ENCODE data around the gene THEM5.

Gene THEM5

GRCh38 chr1:151839457-151840403 is 13.8 kb downstream of the THEM5 start, which contains the start of gene C2CD4D:
C2CD4D (minus strand) TSS chr1:151839820; CDS start chr1:151838989, 831 bp downstream.
- DNase-seq (ENCODE audit: low read depth in 2 of 2) = peak; percentile 51 to 66

GRCh38 chr1:151839082-151839412 is 14.5 kb downstream of the THEM5 start:
- no peak for DNase-seq (ENCODE audit: low read depth in 2 of 2)

DNA sequence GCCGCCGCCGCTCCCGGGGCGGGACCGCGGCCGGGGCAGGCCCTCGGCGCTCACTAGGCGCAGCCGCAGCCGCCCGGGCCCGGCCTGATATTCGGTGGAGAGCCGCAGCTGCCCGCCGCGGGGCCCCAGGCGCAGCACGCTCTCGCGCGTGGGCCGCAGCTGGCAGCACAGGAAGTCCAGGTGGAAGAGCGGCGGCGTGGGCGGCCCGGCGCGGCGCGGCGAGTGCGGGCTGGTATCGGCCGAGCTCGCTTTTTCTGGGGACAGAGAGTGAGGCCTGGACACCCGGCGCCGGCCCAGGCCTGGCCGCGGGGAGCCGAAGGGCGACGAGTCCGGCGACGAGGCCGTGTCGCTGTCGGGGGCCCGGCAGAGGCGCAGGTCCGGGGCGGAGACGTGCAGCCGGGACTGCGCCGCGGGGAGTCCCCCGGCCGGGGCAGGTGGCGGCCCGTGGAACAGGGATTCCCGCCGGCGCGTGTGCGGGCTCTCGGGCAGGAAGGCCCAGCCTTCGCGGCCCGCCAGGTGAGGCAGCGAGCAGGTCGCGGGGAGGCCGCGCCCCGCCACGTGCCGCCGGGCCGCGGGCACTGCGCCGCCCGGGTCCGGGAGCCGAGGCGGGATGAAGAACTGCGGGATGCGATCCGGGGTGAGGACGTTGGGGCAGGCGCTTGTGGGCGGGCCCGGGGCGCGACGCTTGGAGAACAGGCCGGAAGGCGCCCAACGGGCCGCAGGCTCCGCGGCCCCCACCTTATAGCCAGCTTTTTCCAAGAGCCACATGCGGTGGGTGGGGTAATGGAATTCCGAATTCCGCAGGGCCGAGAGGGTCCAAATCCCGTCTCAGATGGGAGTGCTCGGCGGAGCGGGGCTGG is 15.1 kb downstream of the THEM5 start:
- DNase-seq (ENCODE audit: low read depth in 2 of 2) = no peak

GRCh38 chr1:151837884-151838221 is 15.7 kb downstream of the THEM5 start:
- no peak for DNase-seq (ENCODE audit: low read depth in 2 of 2)

- DNase-seq (ENCODE audit: low read depth in 2 of 2) = no peak
Observed at GRCh38 chr1:151837197-151837596, 16.3 kb downstream of the THEM5 start.

DNA sequence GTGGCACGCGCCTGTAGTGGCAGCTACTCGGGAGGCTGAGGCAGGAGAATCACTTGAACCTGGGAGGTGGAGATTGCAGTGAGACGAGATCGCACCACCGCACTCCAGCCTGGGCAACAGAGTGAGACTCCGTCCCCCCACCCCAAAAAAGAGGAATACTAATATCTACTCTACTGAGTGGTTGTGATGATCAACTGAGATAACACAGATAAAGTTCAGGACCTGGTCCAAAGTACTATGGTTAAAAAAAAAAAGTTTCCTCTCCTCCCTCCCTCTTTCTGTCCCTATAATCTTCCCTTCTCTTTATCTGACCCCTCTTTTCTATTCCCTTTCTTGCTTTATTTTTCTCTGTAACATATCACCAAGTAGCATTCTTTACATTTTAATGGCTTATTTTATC is 17.9 kb downstream of the THEM5 start:
- DNase-seq (ENCODE audit: low read depth in 2 of 2) = no peak

GRCh38 chr1:151834239-151834638 is 19.3 kb downstream of the THEM5 start:
- DNase-seq (ENCODE audit: low read depth in 2 of 2) = no peak

- no peak for DNase-seq (ENCODE audit: low read depth in 2 of 2)
Observed at GRCh38 chr1:151833172-151833900, 20.2 kb downstream of the THEM5 start.

DNA sequence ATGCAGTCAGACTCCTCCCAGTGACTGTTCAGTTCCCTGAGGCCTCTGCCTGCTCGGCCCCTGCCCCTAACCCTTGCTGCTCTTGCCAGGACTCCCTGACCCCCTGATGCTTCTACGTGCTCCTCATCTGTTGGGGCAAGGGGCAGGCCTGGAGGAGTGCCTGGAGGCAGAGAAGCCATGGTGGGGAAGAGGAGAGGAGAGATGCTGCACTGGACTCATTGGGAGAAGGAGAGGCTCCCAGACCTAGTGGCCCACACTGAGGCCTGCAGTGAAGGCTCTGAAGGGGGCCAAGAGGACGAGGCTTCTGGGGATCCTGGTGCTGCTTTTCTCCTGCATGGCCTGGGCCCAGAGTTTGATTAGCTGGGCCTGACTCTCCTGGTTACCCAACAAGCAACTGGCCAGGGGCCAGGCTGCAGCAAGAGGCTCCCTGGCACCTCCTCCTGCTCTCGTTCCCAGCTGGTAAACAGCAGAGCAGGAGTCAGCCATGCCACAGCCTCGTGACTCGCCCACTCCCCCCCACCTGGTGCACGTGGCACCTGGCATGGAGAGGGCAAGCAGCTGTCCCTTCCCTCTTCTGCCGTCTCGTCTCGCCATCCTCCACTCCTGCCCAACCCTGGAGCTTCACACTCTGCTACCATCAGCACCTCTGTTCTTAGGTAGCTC is 21.1 kb downstream of the THEM5 start:
- DNase-seq (ENCODE audit: low read depth in 2 of 2) = no peak

DNA sequence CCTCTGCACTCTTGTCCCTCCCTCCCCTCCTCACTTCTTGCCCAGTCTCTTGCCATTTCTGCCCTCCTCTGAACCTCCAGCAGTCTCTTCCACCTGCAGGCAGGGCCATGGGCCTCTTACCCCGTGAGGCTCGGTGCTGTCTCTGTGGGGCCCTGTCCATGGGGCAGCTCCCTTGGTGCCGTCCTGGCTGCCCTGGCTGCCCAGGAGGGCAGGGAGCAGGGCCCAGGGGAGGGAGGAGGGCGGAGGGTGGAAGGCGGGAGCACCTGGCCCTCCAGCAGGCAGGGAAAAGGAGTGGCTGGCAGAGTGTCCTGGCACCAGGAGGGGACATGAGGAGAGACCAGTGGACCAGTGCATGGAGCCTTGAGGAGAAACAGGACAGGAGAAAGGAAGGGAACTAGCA is 21.9 kb downstream of the THEM5 start, which contains the start of gene RORC:
RORC (minus strand) TSS at position 198 of the 400 bp plus-strand sequence; CDS start at position 160, 38 bp downstream.
- no peak for DNase-seq (ENCODE audit: low read depth in 2 of 2)

DNA sequence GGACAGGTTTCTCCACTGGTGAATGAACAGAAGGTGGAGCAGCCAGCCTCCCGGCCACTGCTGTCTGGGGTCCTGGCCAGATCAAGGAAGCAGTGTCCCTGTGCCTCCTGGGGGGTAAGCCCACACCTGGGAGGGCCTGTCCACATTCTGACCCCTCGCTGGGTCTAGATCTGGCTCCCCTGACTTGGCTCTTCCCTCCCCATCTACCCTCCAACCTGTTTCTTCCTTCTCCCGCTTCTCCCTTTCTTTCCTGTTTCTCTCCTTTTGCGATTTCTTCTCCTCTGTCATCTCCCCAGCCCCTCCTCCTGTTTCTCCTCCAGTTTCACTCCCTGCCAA is 22.3 kb downstream of the THEM5 start:
- DNase-seq (ENCODE audit: low read depth in 2 of 2) = no peak

- DNase-seq (ENCODE audit: low read depth in 2 of 2) = no peak
Observed at GRCh38 chr1:151830055-151830454, 23.5 kb downstream of the THEM5 start.

DNA sequence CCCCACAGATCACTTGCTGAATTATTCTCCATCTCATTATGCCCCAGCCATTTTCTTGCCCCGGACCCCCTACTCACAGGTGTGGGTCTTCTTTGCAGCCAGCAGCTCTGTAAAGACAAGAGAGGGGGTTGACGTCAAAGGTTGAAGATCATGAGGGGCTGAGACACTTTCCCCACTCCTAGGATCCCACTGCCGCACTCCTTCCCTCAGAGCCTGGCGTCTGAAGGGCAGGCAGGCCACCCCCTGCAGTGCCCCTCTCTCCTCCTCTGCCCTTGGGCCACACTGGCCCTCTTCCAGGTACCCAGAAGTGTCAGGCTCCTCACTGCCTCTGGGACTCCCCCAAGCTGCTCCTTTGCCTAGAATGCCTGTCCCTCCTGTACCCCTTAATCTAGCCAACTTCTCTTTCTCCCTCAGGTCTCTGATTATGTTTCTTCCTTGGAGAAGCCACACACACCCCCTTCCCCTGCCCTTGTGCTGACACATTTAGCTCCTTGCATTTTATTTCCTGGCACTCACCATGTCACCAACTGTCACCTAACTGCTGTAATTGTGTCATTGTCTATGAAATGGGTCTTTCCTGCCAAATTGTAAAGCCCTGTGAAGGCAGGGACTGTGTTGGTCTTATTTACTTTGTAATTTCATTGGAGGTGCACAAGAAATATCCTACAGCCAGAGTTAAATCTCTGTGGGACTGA is 24.0 kb downstream of the THEM5 start:
- no peak for DNase-seq (ENCODE audit: low read depth in 2 of 2)

DNA sequence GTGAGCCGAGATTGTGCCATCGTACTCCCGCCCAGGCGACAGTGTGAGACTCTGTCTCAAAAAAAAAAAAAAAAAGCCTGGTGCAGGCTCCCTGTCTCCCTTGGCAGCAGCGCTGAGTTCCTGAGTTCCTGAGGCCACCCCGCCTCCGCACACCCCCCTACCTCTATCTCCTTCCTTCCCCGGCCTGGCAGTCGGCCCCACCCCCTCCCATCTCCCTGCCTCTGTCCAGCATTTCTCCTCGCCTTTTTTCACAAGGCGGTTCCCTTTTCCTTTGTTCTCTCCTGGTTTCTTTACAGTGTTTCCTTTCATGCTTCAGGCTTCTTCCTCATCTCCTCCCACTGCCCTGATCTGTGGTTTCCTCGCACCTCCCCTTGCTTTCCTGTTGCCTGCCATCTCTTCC is 24.6 kb downstream of the THEM5 start:
- no peak for DNase-seq (ENCODE audit: low read depth in 2 of 2)

GRCh38 chr1:151827853-151828252 is 25.7 kb downstream of the THEM5 start:
- DNase-seq (ENCODE audit: low read depth in 2 of 2) = no peak

GRCh38 chr1:151825751-151826660 is 27.5 kb downstream of the THEM5 start:
- DNase-seq (ENCODE audit: low read depth in 2 of 2) = no peak

- DNase-seq (ENCODE audit: low read depth in 2 of 2) = no peak
Observed at GRCh38 chr1:151825204-151825603, 28.3 kb downstream of the THEM5 start.

DNA sequence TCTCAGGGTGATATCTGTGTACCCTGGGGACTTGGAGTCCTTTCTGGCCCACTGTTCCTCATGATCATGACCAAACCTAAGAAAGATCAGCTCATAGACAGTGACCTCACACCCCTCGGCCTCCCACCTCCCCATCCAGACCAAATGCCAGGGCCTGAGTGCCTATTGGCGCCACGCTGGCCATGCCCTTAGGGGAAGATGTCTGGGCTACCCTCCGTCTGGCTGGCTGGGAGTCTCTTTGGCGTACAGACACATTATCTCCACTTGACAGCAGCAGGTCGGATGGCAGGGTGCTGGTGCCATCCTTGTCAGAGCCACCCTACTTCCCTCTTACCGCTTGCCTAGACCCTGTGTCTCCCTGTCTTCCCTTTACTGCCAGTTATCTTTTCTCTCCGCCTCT is 30.3 kb downstream of the THEM5 start:
- DNase-seq (ENCODE audit: low read depth in 2 of 2) = no peak

- DNase-seq (ENCODE audit: low read depth in 2 of 2) = peak in 1 of 2 donors; percentile 58
Observed at GRCh38 chr1:151822404-151822803, 31.1 kb downstream of the THEM5 start.

- no peak for DNase-seq (ENCODE audit: low read depth in 2 of 2)
Observed at GRCh38 chr1:151820940-151821339, 32.6 kb downstream of the THEM5 start.
